Karpas-422 (cell line): ENCODE results near the gene HDAC9. TPM values are rescaled to one million over a fixed set of nuclear protein-coding genes. Genes with fewer than 3 reads are reported as not detected.

Experiments
- DNase-seq: peaks from one replicate; pipeline ENCODE4 v3.0.0-alpha.2; 2015
- H2AFZ ChIP-seq: fragments of 200-600 bp; sonication (generic); 2 replicates; pipeline ENCODE4 v1.6.1; 2014; ENCODE audit warnings: antibody characterized with exemption, low read length, mixed read lengths
- H3K27ac ChIP-seq: fragments of 200-600 bp; sonication (generic); 2 replicates; pipeline ENCODE4 v1.5.1; 2014; ENCODE audit warnings: mild to moderate bottlenecking, low read length, moderate library complexity
- H3K27me3 ChIP-seq: fragments of 200-600 bp; sonication (generic); 2 replicates; pipeline ENCODE4 v1.6.1; 2014; ENCODE audit warnings: low read length, mixed read lengths
- H3K36me3 ChIP-seq: fragments of 200-600 bp; sonication (generic); 2 replicates; pipeline ENCODE4 v1.6.1; 2014; ENCODE audit warnings: low read length, mixed read lengths; ENCODE audit not compliant: insufficient read depth
- H3K4me1 ChIP-seq: fragments of 200-600 bp; sonication (generic); 2 replicates; pipeline ENCODE4 v1.6.1; 2014; ENCODE audit warnings: mild to moderate bottlenecking, low read length, mixed read lengths
- H3K4me2 ChIP-seq: fragments of 200-600 bp; sonication (generic); 2 replicates; pipeline ENCODE4 v1.6.1; 2014; ENCODE audit warnings: low read length, low read depth, mild to moderate bottlenecking; ENCODE audit not compliant: poor library complexity, severe bottlenecking
- H3K4me3 ChIP-seq: fragments of 200-600 bp; sonication (generic); 2 replicates; pipeline ENCODE4 v1.5.1; 2014; ENCODE audit warnings: mild to moderate bottlenecking, antibody characterized with exemption, low read length, mixed read lengths
- H3K79me2 ChIP-seq: fragments of 200-600 bp; sonication (generic); 2 replicates; pipeline ENCODE4 v1.6.1; 2014; ENCODE audit warnings: mild to moderate bottlenecking, low read length, mixed read lengths
- H3K9ac ChIP-seq: fragments of 200-600 bp; sonication (generic); 2 replicates; pipeline ENCODE4 v1.6.0; 2014; ENCODE audit warnings: low read length
- H3K9me2 ChIP-seq: fragments of 200-600 bp; sonication (generic), shearing (Covaris generic); replicated peaks from 2 replicates; pipeline ENCODE4 v1.6.0; 2014; ENCODE audit warnings: mild to moderate bottlenecking, low read length, moderate library complexity; ENCODE audit not compliant: insufficient read depth
- H3K9me3 ChIP-seq: fragments of 300-700, 200-600 bp; sonication (generic); 2 replicates; pipeline ENCODE4 v1.6.1; 2014; ENCODE audit warnings: low read length, mixed read lengths
- H4K20me1 ChIP-seq: fragments of 200-600 bp; sonication (generic); 2 replicates; pipeline ENCODE4 v1.6.1; 2014; ENCODE audit warnings: mild to moderate bottlenecking, antibody characterized with exemption, low read length, low read depth; ENCODE audit not compliant: insufficient read depth
- total RNA-seq: library from RNA; depleted of rRNA; stranded (reverse); fragments of >200 nt; shearing (Covaris generic); gene quantifications from 2 replicates; pipeline ENCODE4 v1.2.3, GENCODE V29; 2014; ENCODE audit warnings: low replicate concordance

The HDAC9 gene
- total RNA-seq, 1 experiment from 2014 or later = 5.2 TPM

DNA sequence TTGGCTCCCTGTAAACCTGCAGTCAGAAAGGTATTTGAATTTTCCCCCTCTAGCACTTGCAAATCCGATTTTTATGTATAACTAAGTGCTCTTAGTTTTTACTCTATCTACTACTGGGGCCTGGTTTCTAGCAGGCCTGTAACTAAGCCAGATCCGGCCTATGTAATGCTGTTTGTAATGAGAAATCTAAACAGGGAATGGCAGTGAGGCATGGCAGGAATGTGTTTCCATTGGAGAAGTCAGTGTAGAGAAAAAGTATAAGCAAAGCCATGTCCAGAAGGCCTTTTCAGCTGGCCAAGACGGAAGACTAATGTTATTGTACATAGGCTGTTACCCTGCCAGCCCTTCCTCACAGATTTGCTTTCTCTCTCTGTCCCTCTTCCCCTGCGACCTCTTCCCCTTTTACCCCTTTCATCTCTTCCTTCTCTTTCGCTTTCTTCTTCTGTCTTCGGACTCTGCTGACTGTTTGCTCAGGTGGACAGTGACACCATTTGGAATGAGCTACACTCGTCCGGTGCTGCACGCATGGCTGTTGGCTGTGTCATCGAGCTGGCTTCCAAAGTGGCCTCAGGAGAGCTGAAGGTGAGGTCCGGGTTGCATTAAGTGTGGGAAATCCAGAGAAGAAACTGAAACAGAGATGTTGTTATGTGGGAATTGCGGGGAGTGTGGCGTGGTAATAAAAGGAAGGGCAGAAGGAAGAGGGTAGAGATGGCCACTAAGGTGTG is 297.5 kb downstream of the HDAC9 start:
- no peaks in the 10 kb centered on the region for H3K79me2 ChIP-seq
- H3K4me3 ChIP-seq = no peak overlapping the region
- no peak for DNase-seq
- no peaks in the 10 kb centered on the region for H4K20me1 ChIP-seq
- H3K36me3 ChIP-seq = no peaks in the 10 kb centered on the region
- no peak overlapping the region for H3K27ac ChIP-seq
- H3K4me1 ChIP-seq = no peaks in the 10 kb centered on the region
- H2AFZ ChIP-seq = no peak overlapping the region
- no peaks in the 10 kb centered on the region for H3K9me3 ChIP-seq
- H3K27me3 ChIP-seq = no peaks in the 10 kb centered on the region
- no peak overlapping the region for H3K9ac ChIP-seq
- no peak overlapping the region for H3K4me2 ChIP-seq
- H3K9me2 ChIP-seq = no peaks in the 10 kb centered on the region

DNA sequence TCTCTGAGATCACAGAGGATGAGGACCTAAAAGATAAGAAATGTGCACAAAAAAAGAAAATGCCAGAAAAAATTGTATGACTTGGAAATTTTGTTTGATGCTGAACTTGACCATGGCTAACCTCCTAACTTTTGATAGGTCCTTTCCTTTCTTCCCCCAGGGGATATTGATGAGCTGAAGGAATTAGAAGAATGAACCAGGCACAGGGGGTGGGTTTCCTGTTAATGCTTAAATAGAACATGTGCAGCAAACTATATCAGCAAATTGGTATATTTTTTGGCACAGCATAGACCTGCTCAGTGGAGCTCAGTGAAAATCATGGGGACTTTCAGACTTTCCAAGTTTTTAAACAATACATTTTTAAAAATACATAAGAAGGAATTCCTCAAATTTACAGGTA is 300.7 kb downstream of the HDAC9 start:
- Histone ChIP-seq H3K36me3 (no peaks in the 10 kb centered on the region), H3K27me3 (no peaks in the 10 kb centered on the region), H3K27ac (no peak overlapping the region), H3K9me3 (no peaks in the 10 kb centered on the region), H3K9ac (no peak overlapping the region), H2AFZ (no peak overlapping the region), H3K79me2 (no peaks in the 10 kb centered on the region), H3K4me1 (no peaks in the 10 kb centered on the region), H3K9me2 (no peaks in the 10 kb centered on the region), H3K4me3 (no peak overlapping the region), H3K4me2 (no peak overlapping the region), H4K20me1 (no peaks in the 10 kb centered on the region)
- DNase-seq = no peak

- no peaks in the 10 kb centered on the region for H3K27me3 ChIP-seq
Measured at GRCh38 chr7:18798088-18798906, 302.7 kb downstream of the HDAC9 start.

GRCh38 chr7:18799899-18800298 is 304.4 kb downstream of the HDAC9 start:
- Histone ChIP-seq H3K9me2 (no peaks in the 10 kb centered on the region), H3K36me3 (no peaks in the 10 kb centered on the region), H3K79me2 (no peaks in the 10 kb centered on the region), H2AFZ (no peak overlapping the region), H3K9me3 (no peaks in the 10 kb centered on the region), H3K27ac (no peak overlapping the region), H3K9ac (no peak overlapping the region), H3K4me1 (no peaks in the 10 kb centered on the region), H4K20me1 (no peaks in the 10 kb centered on the region), H3K4me3 (no peak overlapping the region), H3K4me2 (no peak overlapping the region), H3K27me3 (no peaks in the 10 kb centered on the region)
- DNase-seq = no peak

More at GRCh38 chr7:18798088-18798906, 302.7 kb downstream of the HDAC9 start:
- no peaks in the 10 kb centered on the region for H3K9me2 ChIP-seq
- H3K4me1 ChIP-seq = no peaks in the 10 kb centered on the region
- no peak overlapping the region for H3K4me3 ChIP-seq
- no peak overlapping the region for H3K27ac ChIP-seq
- H3K36me3 ChIP-seq = no peaks in the 10 kb centered on the region
- no peaks in the 10 kb centered on the region for H4K20me1 ChIP-seq
- no peak for DNase-seq
- no peak overlapping the region for H3K9ac ChIP-seq
- no peaks in the 10 kb centered on the region for H3K9me3 ChIP-seq
- H3K4me2 ChIP-seq = no peak overlapping the region
- H2AFZ ChIP-seq = no peak overlapping the region
- no peaks in the 10 kb centered on the region for H3K79me2 ChIP-seq

DNA sequence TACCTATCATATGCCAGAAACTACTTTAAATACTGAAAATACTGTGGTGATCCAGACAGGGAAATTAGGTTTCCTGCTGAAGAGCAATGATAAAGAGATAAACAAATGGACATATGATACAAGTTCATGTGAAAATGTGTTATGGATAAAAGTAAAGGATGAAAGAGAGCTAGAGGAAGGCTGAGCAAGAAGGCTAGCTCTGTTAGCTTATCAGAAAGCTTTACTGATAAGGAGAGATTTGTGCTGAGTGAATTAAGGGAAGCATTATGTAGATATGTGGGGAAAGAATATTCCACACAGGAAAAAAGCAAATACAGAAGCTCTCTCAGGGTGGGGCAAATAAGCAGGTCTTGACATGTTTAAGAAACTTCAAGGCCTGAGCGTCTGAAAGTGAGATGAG is 308.4 kb downstream of the HDAC9 start:
- Histone ChIP-seq H4K20me1 (no peaks in the 10 kb centered on the region), H3K9ac (no peak overlapping the region), H3K36me3 (no peaks in the 10 kb centered on the region), H3K4me2 (no peak overlapping the region), H2AFZ (no peak overlapping the region), H3K4me3 (no peak overlapping the region), H3K4me1 (no peaks in the 10 kb centered on the region), H3K9me3 (no peaks in the 10 kb centered on the region), H3K27ac (no peak overlapping the region), H3K79me2 (no peaks in the 10 kb centered on the region), H3K27me3 (no peaks in the 10 kb centered on the region), H3K9me2 (no peaks in the 10 kb centered on the region)
- no peak for DNase-seq

DNA sequence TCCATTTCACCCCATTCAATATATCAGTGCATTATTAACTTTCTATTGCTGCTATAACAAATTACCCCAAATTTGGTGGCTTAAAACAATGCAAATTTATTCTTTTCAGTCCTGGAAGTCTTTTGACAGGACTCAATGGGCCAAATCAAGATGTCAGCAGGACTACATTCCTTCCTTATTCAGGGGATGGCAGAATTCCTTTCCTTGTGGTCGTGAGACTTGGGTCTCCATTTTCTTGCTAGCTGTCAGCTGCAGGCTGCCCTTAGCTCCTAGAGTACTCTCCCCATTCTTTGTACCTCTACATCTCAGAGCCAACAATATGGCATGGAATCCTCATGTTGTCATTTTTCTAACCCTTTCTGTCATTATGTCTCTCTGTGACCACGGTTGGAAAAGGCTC is 310.6 kb downstream of the HDAC9 start:
- Histone ChIP-seq H3K79me2 (no peaks in the 10 kb centered on the region), H3K9me2 (no peaks in the 10 kb centered on the region), H3K4me2 (no peak overlapping the region), H3K36me3 (no peaks in the 10 kb centered on the region), H3K9ac (no peak overlapping the region), H2AFZ (no peak overlapping the region), H3K27me3 (no peaks in the 10 kb centered on the region; the same call in 1 of the 2 replicates), H4K20me1 (no peaks in the 10 kb centered on the region), H3K4me1 (no peaks in the 10 kb centered on the region), H3K27ac (no peak overlapping the region), H3K9me3 (no peaks in the 10 kb centered on the region), H3K4me3 (no peak overlapping the region)
- no peak for DNase-seq

DNA sequence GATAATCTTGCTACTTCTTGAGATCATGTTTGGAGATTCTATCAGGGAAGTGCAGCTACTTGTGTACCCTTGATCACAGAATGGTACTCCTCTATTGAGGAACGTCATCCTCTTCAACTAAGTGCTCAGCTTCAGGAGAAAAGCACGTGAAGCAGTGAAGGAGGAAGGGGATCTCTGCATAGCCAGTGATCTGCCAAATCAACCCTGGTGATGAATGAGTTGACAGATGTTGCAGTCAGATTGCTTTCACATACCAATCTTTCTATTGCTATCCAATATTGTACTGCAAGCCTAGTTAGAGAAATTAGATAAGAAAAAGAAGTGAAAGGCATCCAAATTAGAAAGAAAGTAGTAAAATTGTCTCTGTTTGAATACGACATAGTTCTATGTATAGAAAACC is 312.5 kb downstream of the HDAC9 start:
- Histone ChIP-seq H3K27ac (no peak overlapping the region), H4K20me1 (no peaks in the 10 kb centered on the region), H3K79me2 (no peaks in the 10 kb centered on the region), H3K27me3 (no peaks in the 10 kb centered on the region; the same call in 1 of the 2 replicates), H3K9ac (no peak overlapping the region), H3K36me3 (no peaks in the 10 kb centered on the region), H3K9me3 (no peaks in the 10 kb centered on the region), H3K9me2 (no peaks in the 10 kb centered on the region), H2AFZ (no peak overlapping the region), H3K4me2 (no peak overlapping the region), H3K4me1 (no peaks in the 10 kb centered on the region), H3K4me3 (no peak overlapping the region)
- DNase-seq = no peak

DNA sequence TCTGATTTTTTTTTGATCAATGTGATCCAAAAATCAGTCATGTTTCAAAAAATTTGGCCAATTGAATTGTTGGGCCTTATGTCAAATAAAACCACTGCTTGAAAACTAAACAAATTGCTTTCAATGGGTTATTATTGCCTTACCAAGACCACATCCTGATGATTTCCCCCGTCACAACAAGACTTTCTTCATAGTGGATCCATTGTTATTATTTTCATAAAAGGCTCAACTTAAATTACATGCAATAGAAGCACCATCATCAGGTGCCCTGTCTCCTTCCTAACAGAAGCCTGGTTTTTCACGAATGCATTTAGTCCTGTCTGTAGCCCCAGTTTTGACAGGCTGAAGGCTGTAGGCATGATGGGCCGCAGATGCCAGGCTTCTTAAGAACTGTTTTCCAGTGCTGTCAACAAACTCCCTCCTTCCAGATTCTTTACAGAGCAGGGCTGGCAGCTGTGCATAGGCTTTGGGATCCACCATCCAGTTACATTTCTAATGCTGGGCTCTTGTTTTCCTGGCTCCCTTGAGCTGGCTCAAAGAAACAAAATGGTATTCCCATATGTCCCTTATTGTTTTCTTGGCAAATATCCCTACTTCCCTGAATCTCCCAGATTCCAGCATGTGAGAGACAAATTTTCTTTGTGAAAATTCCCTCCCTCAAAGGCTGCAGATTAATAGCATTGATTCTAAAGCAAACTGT is 319.9 kb downstream of the HDAC9 start:
- Histone ChIP-seq H3K9me3 (no peaks in the 10 kb centered on the region), H3K4me2 (no peak overlapping the region), H3K79me2 (no peaks in the 10 kb centered on the region), H3K9ac (no peak overlapping the region), H3K4me1 (no peaks in the 10 kb centered on the region), H4K20me1 (no peaks in the 10 kb centered on the region), H3K4me3 (no peak overlapping the region), H3K9me2 (no peaks in the 10 kb centered on the region), H2AFZ (no peak overlapping the region), H3K36me3 (no peaks in the 10 kb centered on the region), H3K27ac (no peak overlapping the region), H3K27me3 (no peaks in the 10 kb centered on the region; the same call in 1 of the 2 replicates)
- DNase-seq = no peak
